Upper lobe of left lung (tissue), 4 donors: ENCODE measurements around the gene LRRC23.

Source experiments
- EP300 ChIP-seq, 4 donors: sonication (generic); formaldehyde crosslinking; IDR thresholded peaks; one replicate each; pipeline ENCODE4 v1.5.1; 2017; ENCODE audit warnings: antibody characterized with exemption in 4 of 4, control low read depth in 2 of 4
- POLR2A ChIP-seq, 4 donors: fragments of 450-650 bp; IDR thresholded peaks; one replicate each; pipeline ENCODE4 v1.5.1; 2016 to 2017; ENCODE audit warnings: antibody characterized with exemption in 4 of 4, mild to moderate bottlenecking in 2 of 4

DNA sequence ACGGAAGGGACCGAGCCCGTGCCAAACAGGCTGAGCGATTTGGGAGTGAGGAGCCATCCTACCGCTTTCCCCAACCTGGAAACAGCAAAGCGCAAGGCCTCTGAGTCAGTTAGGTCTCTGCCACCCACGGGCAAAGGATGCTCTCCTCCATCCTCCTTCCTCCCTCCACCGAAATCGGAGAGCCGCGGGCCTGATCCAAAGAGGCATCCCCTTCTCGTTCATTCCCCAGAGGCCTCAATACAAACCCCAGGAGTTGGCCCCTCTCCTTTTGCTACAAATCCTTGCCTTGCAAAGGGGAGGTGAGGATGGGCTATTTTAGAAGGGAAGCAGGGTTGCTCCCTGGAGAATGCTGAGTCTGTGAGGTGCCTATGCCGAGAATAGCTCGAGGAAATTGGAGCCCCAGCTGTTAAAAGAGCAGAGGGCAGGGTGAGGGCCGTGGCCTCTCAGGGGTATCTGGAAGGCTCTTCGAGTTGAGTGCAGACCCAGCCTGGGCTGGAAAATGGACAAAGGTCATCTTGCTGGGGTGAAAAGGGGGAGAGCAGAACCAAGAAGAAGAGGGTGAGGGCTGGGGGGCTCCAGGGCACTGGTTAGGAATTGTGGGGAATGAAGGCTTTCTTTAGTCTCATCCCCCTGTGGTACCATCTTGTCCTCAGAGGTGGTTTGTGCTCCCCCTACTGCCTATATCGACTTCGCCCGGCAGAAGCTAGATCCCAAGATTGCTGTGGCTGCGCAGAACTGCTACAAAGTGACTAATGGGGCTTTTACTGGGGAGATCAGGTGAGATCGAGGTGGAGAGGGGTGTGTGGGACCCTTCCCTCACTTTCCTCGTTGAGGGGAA, 36.2 kb upstream of the LRRC23 start:
- TF ChIP-seq POLR2A (IDR thresholded peaks at IDR 0.05) (no peak), EP300 (IDR thresholded peaks at IDR 0.05) (no peak)
